H1 (cell line): Measurements from ENCODE around the gene ATP7B. TPM values are rescaled to one million over a fixed set of nuclear protein-coding genes. Genes with fewer than 3 reads are reported as not detected.

ENCODE experiments used
- CTCF ChIA-PET: fragments of 300-600 bp; sonication (Branson Sonifier 250); formaldehyde crosslinking; loops from one replicate; lab custom pipeline; 2021; ENCODE audit not compliant: partially characterized antibody; lab: Charles Lee
- POLR2A ChIA-PET: fragments of 300-600 bp; sonication (Branson Sonifier 250); formaldehyde crosslinking; loops from one replicate; lab custom pipeline; 2021; ENCODE audit warnings: inconsistent platforms; ENCODE audit not compliant: partially characterized antibody; lab: Charles Lee
- DNase-seq, 2 experiments: peaks; one replicate each; pipeline versions ENCODE4 v3.0.0 to v3.0.0-alpha.2; 2010 to 2022; ENCODE audit warnings: low spot score in 2 of 2, low read depth in 1 of 2, mixed read lengths in 1 of 2
- FAIRE-seq: peaks from 2 replicates; lab custom pipeline; 2011; peaks lifted over from hg19 to GRCh38; lab: Jason Lieb, UNC
- H2AFZ ChIP-seq: 2 replicates; pipeline ENCODE4 v1.8.1; 2012; ENCODE audit warnings: low read length, inconsistent platforms
- H2AK5ac ChIP-seq: 2 replicates; pipeline ENCODE4 v1.6.1; 2013; ENCODE audit warnings: low read depth, low read length
- H2BK120ac ChIP-seq: replicated peaks from 2 replicates; pipeline ENCODE3; 2013; ENCODE audit warnings: low read depth, low read length, inconsistent platforms
- H2BK12ac ChIP-seq: 2 replicates; pipeline ENCODE4 v1.6.1; 2013; ENCODE audit warnings: low read depth, low read length
- H2BK15ac ChIP-seq: 2 replicates; pipeline ENCODE4 v1.6.1; 2013; ENCODE audit warnings: low read length
- H2BK20ac ChIP-seq: 2 replicates; pipeline ENCODE4 v1.6.1; 2013; ENCODE audit warnings: low read length
- H2BK5ac ChIP-seq: 2 replicates; pipeline ENCODE4 v1.6.1; 2013; ENCODE audit warnings: low read depth, low read length
- H3K14ac ChIP-seq: 2 replicates; pipeline ENCODE4 v1.6.1; 2013; ENCODE audit warnings: inconsistent platforms; ENCODE audit not compliant: insufficient read length
- H3K18ac ChIP-seq: 2 replicates; pipeline ENCODE4 v1.6.1; 2013; ENCODE audit warnings: low read length; ENCODE audit errors: extremely low read depth
- H3K23ac ChIP-seq: 2 replicates; pipeline ENCODE4 v1.6.1; 2013; ENCODE audit warnings: inconsistent platforms; ENCODE audit not compliant: insufficient read length
- H3K23me2 ChIP-seq: 2 replicates; pipeline ENCODE4 v1.6.1; 2013; ENCODE audit warnings: low read depth, low read length
- H3K27ac ChIP-seq: 2 replicates; pipeline ENCODE4 v1.6.1; 2011; ENCODE audit warnings: low read depth, low read length, inconsistent platforms
- H3K27me3 ChIP-seq, 4 experiments: replicated peaks in 1 of 4; 1 replicate in 1 of 4; 2 replicates in 3 of 4; pipeline versions ENCODE4 v1.6.1 to v1.8.1; 2011 to 2013; ENCODE audit warnings: low read length in 3 of 4, mild to moderate bottlenecking in 3 of 4, inconsistent platforms in 2 of 4, mixed read lengths in 2 of 4, moderate library complexity in 1 of 4; ENCODE audit not compliant: control insufficient read depth in 3 of 4, insufficient read depth in 3 of 4; ENCODE audit errors: extremely low read depth in 1 of 4
- H3K36me3 ChIP-seq, 4 experiments: 2 replicates each; pipeline versions ENCODE4 v1.6.1 to v1.8.1; 2011 to 2013; ENCODE audit warnings: mild to moderate bottlenecking in 4 of 4, low read length in 3 of 4, moderate library complexity in 2 of 4, control low read depth in 1 of 4, inconsistent platforms in 1 of 4; ENCODE audit not compliant: insufficient read depth in 4 of 4, control insufficient read depth in 2 of 4
- H3K4ac ChIP-seq: replicated peaks from 2 replicates; pipeline ENCODE3; 2013; ENCODE audit warnings: low read length, low read depth, mixed read lengths, inconsistent platforms; ENCODE audit not compliant: insufficient read length
- H3K4me1 ChIP-seq, 4 experiments: replicated peaks in 1 of 4; 1 replicate in 1 of 4; 2 replicates in 3 of 4; pipeline versions ENCODE4 v1.6.1 to v1.8.1; 2011 to 2013; ENCODE audit warnings: low read length in 3 of 4, inconsistent platforms in 2 of 4, mixed read lengths in 1 of 4; ENCODE audit not compliant: insufficient read depth in 4 of 4, control insufficient read depth in 3 of 4
- H3K4me2 ChIP-seq, 2 experiments: 2 replicates each; pipeline versions ENCODE4 v1.6.1 to v1.8.1; 2011 to 2013; ENCODE audit warnings: low read depth in 2 of 2, low read length in 2 of 2, control low read depth in 1 of 2, inconsistent platforms in 1 of 2, mild to moderate bottlenecking in 1 of 2; ENCODE audit not compliant: insufficient read depth in 1 of 2
- H3K4me3 ChIP-seq, 4 experiments: fragments of 200-600, 300-600 bp in 1 of 4; sonication (generic), shearing (Covaris generic), sonication (Bioruptor Twin) in 1 of 4; 2 replicates each; pipeline versions ENCODE4 v1.5.1 to v1.8.1; 2011 to 2016; ENCODE audit warnings: low read length in 4 of 4, low read depth in 3 of 4, control low read depth in 2 of 4, inconsistent platforms in 2 of 4, mild to moderate bottlenecking in 2 of 4, mixed read lengths in 1 of 4, moderate library complexity in 1 of 4; ENCODE audit not compliant: insufficient read depth in 2 of 4; ENCODE audit errors: extremely low read depth in 1 of 4
- H3K56ac ChIP-seq: replicated peaks from 2 replicates; pipeline ENCODE3; 2013; ENCODE audit warnings: low read depth, mild to moderate bottlenecking, mixed read lengths, low read length, inconsistent platforms; ENCODE audit not compliant: insufficient read length
- H3K79me1 ChIP-seq: 2 replicates; pipeline ENCODE4 v1.6.1; 2013; ENCODE audit warnings: low read depth, low read length, control low read depth
- H3K79me2 ChIP-seq, 2 experiments: 2 replicates each; pipeline versions ENCODE4 v1.6.1 to v1.8.1; 2012 to 2013; ENCODE audit warnings: low read length in 2 of 2, mild to moderate bottlenecking in 2 of 2, inconsistent platforms in 1 of 2; ENCODE audit not compliant: insufficient read depth in 2 of 2, control insufficient read depth in 1 of 2
- H3K9ac ChIP-seq, 4 experiments: replicated peaks in 1 of 4; 1 replicate in 1 of 4; 2 replicates in 3 of 4; pipeline versions ENCODE4 v1.6.1 to v1.8.1; 2011 to 2013; ENCODE audit warnings: low read depth in 3 of 4, low read length in 3 of 4, control low read depth in 2 of 4, mild to moderate bottlenecking in 2 of 4, moderate library complexity in 2 of 4, inconsistent platforms in 1 of 4; ENCODE audit errors: extremely low read depth in 1 of 4
- H3K9me3 ChIP-seq, 2 experiments: 2 replicates each; pipeline versions ENCODE4 v1.6.1 to v1.8.1; 2012 to 2013; ENCODE audit warnings: mild to moderate bottlenecking in 2 of 2, moderate library complexity in 2 of 2, control low read depth in 1 of 2, inconsistent platforms in 1 of 2, low read depth in 1 of 2, low read length in 1 of 2, mixed read lengths in 1 of 2; ENCODE audit not compliant: insufficient read depth in 2 of 2
- H4K20me1 ChIP-seq, 2 experiments: replicated peaks in 1 of 2; 2 replicates each; pipeline versions ENCODE3 to v1.8.1; 2011 to 2013; ENCODE audit warnings: inconsistent platforms in 2 of 2, low read length in 2 of 2, mild to moderate bottlenecking in 1 of 2; ENCODE audit not compliant: insufficient read depth in 2 of 2, control insufficient read depth in 1 of 2
- H4K5ac ChIP-seq: 2 replicates; pipeline ENCODE4 v1.6.1; 2013; ENCODE audit warnings: low read length, low read depth, mixed read lengths, inconsistent platforms; ENCODE audit not compliant: insufficient read length
- H4K8ac ChIP-seq: 2 replicates; pipeline ENCODE4 v1.8.0; 2013; ENCODE audit warnings: mild to moderate bottlenecking, moderate library complexity, low read length, inconsistent platforms; ENCODE audit not compliant: insufficient read depth; ENCODE audit errors: extremely low read depth
- H4K91ac ChIP-seq: replicated peaks from 2 replicates; pipeline ENCODE3; 2013; ENCODE audit warnings: low read length, mixed read lengths, inconsistent platforms; ENCODE audit not compliant: insufficient read length
- CBX5 ChIP-seq: fragments of 300-800, 300-1000 bp; sonication (generic); IDR thresholded peaks from 2 replicates; pipeline ENCODE4 v1.7.1; 2016; ENCODE audit warnings: antibody characterized with exemption, low read length, low read depth
- CTCF ChIP-seq, 3 experiments: IDR thresholded peaks; 1 replicate in 2 of 3; 2 replicates in 1 of 3; pipeline versions ENCODE4 v1.5.1 to v1.6.1; 2011; ENCODE audit warnings: low read length in 3 of 3, mild to moderate bottlenecking in 3 of 3, inconsistent platforms in 2 of 3, low read depth in 1 of 3, moderate library complexity in 1 of 3; ENCODE audit not compliant: insufficient read depth in 1 of 3; ENCODE audit errors: control extremely low read depth in 1 of 3
- MAFK ChIP-seq: IDR thresholded peaks from 2 replicates; pipeline ENCODE4 v1.6.1; 2012; ENCODE audit warnings: low read depth, mild to moderate bottlenecking, improper control_type of control experiment, low read length
- RAD21 ChIP-seq, 2 experiments: IDR thresholded peaks in 1 of 2; conservative IDR thresholded peaks in 1 of 2; 2 replicates each; pipeline ENCODE4 v1.6.1; 2011; ENCODE audit warnings: low read depth in 2 of 2, low read length in 2 of 2, improper control_type of control experiment in 1 of 2, inconsistent platforms in 1 of 2, mild to moderate bottlenecking in 1 of 2, moderate library complexity in 1 of 2
- TEAD4 ChIP-seq: IDR thresholded peaks from 2 replicates; pipeline ENCODE4 v1.6.1; 2012; ENCODE audit warnings: low read depth, low read length, inconsistent platforms, mixed read lengths
- WGBS, 2 experiments: shearing (Covaris generic) in 1 of 2; methylation state at CpG; one replicate each; pipeline versions ENCODE4 v1.1.6 to v1.1.7; 2013 to 2015; ENCODE audit warnings: low lambda C conversion rate in 2 of 2, mixed read lengths in 2 of 2, inconsistent platforms in 1 of 2, low coverage in 1 of 2, missing lambda C conversion rate in 1 of 2; ENCODE audit not compliant: insufficient replicate concordance in 2 of 2, insufficient coverage in 1 of 2, insufficient read length in 1 of 2; ENCODE audit errors: extremely low coverage in 1 of 2, missing lambda C conversion rate in 1 of 2; 5-methylcytosine and 5-hydroxymethylcytosine counted together
- polyA plus RNA-seq, 7 experiments: library from polyadenylated mRNA; depleted of rRNA in 3 of 7; stranded (reverse) in 5 of 7; unstranded in 2 of 7; fragments of >200 nt in 5 of 7; fragments of 200-250 nt in 2 of 7; gene quantifications; 1 replicate in 5 of 7; 2 replicates in 1 of 7; 4 replicates in 1 of 7; pipeline versions ENCODE4 v1.2.1 to v1.2.3, GENCODE V29; 2011 to 2013; ENCODE audit warnings: missing spikeins in 2 of 7, mixed read lengths in 2 of 7
- total RNA-seq: library from RNA; stranded (reverse); fragmentation: NEBNext Ultra II Directional; extraction: Animal tissue kit (Norgen Biotek cat#: 25700); gene quantifications from 2 replicates; pipeline ENCODE4 v1.2.1, GENCODE V29; 2021

ATP7B gene
- total and polyA plus RNA-seq, 2 of the 8 experiments (the other 6 are each of a cell fraction or from before 2014, with no cell fraction given): 4.1 to 9.2 TPM

GRCh38 chr13:52026246-52026626 lies 15.0 kb upstream of the ATP7B start:
- CTCF ChIA-PET: interaction anchor here (0.7 to 2.4 kb wide), 6 partner anchors 14 to 102 kb away, joined by 3 to 7 read pairs (median 6); partner anchors contain the start of genes ALG11 and NEK5
- no peak overlapping the region for H3K56ac ChIP-seq

More at GRCh38 chr13:52026246-52026626, 15.0 kb upstream of the ATP7B start:
- peaks cover 3 to 60% (median 36%) of the 10 kb centered on the region in 4 experiments; a peak in 7 of 8 replicates for H3K36me3 ChIP-seq
- peaks cover 12 to 14% of the 10 kb centered on the region in 2 experiments; a peak in 2 of 4 replicates for H3K9me3 ChIP-seq
- H3K79me2 ChIP-seq: peaks cover 0 to 12% of the 10 kb centered on the region in 2 experiments; a peak in 2 of 4 replicates
- no peak overlapping the region for H2AFZ ChIP-seq
- no peak overlapping the region for H3K4me2 ChIP-seq
- no peak overlapping the region for H4K5ac ChIP-seq
- no peak overlapping the region for H3K14ac ChIP-seq
- DNase-seq: peak in 1 of 2 experiments; percentile 47
- H3K23ac ChIP-seq: no peak overlapping the region
- no peaks in the 10 kb centered on the region for H3K27me3 ChIP-seq
- no peak overlapping the region for H2BK120ac ChIP-seq
- no peak overlapping the region for H2BK5ac ChIP-seq
- H3K23me2 ChIP-seq: no peaks in the 10 kb centered on the region
- H2AK5ac ChIP-seq: no peak overlapping the region
- H3K4ac ChIP-seq: no peak overlapping the region
- H3K4me1 ChIP-seq: no peaks in the 10 kb centered on the region
- WGBS, 2 experiments: 90% methylated on average over 3 of the region's 3 CpGs; no CpG with 5 or more reads in 1 of the 2 experiments
- H3K79me1 ChIP-seq: peaks cover 2% of the 10 kb centered on the region; the same call in 1 of the 2 replicates
- TF ChIP-seq CTCF (IDR thresholded peaks at IDR 0.05; ENCODE audit: control extremely low read depth in 1 of 3, insufficient read depth in 1 of 3, low read depth in 1 of 3, low read length in 3 of 3): peak; percentile 26 to 52 (median 39); a peak in 3 of 4 replicates
- no peak for TF ChIP-seq MAFK
- TF ChIP-seq RAD21 (IDR thresholded peaks at IDR 0.05 in 1 of 2, conservative IDR thresholded peaks at IDR 0.05 in 1 of 2; ENCODE audit: low read depth in 2 of 2, low read length in 2 of 2): peak; percentile 43 to 55; a peak in 3 of 4 replicates
- no peak for TF ChIP-seq TEAD4
- no peak for TF ChIP-seq CBX5
- POLR2A ChIA-PET: interaction anchor here (0.9 to 1.7 kb wide), 4 partner anchors 10 to 28 kb away, joined by 3 to 5 read pairs (median 4); partner anchors contain the start of gene ALG11
- H3K27ac ChIP-seq: no peak overlapping the region
- H2BK15ac ChIP-seq: no peak overlapping the region
- no peak overlapping the region for H4K91ac ChIP-seq
- no peak overlapping the region for H3K4me3 ChIP-seq
- H3K9ac ChIP-seq: no peak overlapping the region
- H4K8ac ChIP-seq: no peak overlapping the region
- no peak overlapping the region for H2BK12ac ChIP-seq
- no peak overlapping the region for H2BK20ac ChIP-seq
- no peak for FAIRE-seq
- H4K20me1 ChIP-seq: no peaks in the 10 kb centered on the region
- H3K18ac ChIP-seq: no peak overlapping the region
